ENCODE data around the gene BLOC1S1.

BLOC1S1 gene

DNA sequence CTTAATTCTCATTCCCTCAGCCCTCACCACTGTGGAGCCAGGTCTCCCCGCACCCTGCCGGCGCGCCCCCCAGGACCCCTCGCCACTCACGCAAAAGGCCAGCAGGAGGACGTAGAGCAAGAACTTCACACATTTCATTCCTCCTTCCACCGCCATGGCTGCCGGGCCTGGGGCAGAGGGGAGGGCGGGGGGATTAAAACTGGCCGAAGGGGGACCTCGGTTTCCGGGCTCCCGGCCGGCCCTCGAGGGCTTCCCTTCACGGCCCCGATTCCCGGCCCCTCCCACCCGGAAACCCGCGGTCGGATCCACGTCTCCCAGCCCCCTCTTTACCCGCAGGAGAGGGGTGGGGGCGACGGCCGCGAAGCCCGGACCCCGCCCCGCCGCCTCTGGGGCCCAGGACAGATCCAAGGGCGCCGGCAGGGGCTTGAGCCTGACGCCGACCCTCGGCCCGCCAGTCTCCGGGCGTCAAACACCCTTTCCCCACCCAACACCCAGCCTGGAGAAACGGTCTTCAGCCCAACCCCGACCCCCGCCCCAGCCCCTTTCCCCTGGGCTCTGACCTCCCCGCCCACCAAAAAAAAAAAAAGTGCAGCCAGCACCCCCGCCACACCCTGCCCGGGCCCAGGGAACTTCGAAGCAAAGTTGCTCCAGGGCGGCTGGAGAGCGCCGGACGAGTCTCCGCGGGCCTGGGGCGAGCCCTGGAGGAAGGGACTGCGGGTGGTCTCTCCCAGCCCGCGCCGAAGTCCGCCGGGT, 12.5 kb downstream of the BLOC1S1 start:
- peak; percentile 62 for DNase-seq (ENCODE audit: low spot score)

DNA sequence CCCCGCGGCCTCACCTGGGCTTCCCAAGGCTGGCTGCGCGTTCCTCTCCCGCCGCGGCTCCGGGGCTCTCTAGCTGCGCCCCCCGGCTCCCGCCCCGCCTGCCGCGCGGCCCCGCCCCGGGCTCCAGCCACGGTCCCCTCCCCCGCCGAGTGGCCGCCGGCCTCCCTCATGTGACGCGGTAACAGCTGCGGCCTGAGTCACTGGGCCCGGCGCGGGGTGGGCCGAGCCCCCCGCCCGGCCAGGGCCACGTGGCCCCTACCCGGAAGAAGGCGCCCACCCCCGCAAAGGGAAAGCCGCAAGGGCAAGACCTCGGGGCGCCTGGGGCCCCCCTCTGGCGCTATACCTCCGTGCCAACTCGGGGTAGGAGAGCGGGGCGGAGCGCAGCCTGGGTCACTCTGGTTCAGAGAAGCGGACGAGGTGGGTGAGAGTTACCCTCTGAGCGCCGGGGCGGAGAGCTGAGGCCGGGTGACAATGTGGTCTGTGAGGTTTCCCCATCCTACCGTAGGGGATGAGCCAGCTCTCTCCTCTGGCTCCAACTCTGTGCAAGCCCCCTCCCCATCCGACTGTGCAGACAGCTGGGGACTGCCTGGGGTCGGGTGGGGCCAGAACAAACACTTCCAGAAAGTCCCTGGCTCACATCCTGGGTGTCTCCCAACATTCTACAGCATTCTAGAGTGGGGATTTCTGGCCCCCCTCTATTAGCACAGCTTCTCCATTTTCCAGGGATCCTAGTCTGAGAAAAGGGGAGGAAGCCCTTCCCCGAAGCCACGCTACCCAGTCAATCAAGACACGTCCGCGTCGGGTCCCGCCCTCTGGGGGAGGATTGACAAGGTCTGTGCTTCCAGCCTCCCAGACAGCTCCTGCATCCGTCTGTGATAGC, 13.3 kb downstream of the BLOC1S1 start, which contains the start of gene CD63:
TSS of gene CD63 (minus strand) at position 71 of the 880 bp plus-strand sequence. CDS start 668 bp downstream, outside the sequence.
- DNase-seq (ENCODE audit: low spot score): peak; percentile 87

DNA sequence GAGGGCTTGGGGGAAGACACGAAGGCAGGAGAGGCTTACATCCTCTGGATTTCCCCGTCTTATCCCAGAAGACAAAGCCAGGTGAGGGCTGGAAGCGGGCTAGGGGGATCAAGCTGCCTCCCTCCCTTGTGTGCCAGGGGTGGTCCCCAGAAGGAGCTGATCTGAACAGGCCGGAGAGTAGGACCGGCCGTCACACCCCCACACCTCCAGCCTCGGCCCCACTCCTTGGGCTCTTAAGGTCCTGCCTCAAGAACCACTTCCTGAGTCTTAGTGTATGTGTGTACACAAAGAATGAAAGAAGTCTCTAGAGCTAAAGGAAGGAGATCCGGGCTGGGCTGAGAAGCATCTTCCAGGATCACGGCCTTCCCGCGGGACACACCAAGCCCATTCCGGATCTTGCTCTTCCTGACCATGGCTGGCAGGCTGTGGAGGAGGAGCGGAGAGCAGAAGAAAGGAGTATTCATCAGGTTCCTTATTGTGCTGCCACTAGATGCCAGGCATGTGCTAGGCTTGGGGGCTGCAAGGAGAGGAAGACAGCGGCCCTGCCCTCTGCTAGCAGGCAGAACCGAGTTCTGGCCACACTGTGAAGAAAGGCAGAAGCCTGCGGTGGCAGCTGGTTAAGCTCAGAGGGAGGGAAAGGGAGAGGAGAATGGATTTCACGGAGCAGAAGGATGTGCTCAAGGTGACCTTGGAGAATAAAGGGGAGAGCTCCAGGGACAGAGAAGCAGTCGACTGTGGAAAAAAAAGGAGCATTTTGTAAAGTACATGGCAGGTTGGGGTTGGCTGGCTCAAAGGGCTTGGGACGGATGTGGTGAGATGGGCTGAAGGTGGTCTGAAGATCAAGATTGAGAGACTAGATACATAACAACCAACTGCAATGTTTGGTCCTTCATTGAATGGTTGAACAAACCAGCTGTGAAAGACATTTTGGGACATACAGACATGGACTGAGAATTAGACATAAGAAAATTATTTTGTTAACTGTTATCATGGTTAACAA, 14.3 kb downstream of the BLOC1S1 start:
- DNase-seq (ENCODE audit: low spot score): peak; percentile 65

DNA sequence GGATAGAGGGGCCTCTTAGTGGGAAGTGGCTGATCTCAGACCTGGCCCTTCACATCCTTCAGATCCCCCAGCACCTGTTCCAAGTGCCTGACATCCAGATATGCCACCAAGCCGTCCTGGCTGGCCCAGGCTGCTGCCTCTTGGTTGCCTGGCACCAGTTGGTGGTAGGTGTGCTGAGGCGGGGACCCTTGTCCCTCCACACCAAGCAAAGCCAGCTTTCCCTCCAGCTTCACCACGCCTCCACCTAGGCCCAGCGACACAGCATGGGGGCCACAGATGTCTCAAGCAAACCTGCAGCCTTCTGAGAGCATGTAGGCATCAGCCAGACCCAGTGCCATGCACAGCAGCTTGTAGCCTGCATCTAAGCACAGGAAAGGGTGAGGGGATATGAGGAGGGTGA, 16.4 kb downstream of the BLOC1S1 start:
- no peak for DNase-seq (ENCODE audit: low spot score)

GRCh38 chr12:55733021-55733555, 17.2 kb downstream of the BLOC1S1 start:
- DNase-seq (ENCODE audit: low spot score): no peak

GRCh38 chr12:55733858-55734257, 18.0 kb downstream of the BLOC1S1 start:
- DNase-seq (ENCODE audit: low spot score): no peak

GRCh38 chr12:55734595-55734994, 18.7 kb downstream of the BLOC1S1 start:
- no peak for DNase-seq (ENCODE audit: low spot score)

DNA sequence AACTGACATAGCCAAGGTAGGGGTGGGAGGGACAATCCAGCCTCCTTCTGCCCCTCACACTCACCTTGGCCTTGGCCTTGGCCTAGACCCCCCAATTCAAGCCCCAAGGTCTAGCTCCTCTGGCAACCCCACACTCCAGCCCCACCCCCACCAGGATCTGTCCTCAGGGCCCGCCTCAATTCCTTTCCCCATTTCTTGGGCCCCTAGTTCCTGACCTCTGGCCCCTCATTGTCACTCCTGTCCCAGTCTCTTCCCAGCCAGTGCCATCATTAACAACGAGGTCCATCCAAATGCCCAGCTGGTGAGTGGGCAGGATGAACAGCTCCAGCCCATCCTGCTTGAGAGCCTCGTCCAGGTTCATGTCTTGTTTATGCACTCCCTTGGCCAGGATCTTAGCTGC, 20.2 kb downstream of the BLOC1S1 start:
- DNase-seq (ENCODE audit: low spot score): no peak

DNA sequence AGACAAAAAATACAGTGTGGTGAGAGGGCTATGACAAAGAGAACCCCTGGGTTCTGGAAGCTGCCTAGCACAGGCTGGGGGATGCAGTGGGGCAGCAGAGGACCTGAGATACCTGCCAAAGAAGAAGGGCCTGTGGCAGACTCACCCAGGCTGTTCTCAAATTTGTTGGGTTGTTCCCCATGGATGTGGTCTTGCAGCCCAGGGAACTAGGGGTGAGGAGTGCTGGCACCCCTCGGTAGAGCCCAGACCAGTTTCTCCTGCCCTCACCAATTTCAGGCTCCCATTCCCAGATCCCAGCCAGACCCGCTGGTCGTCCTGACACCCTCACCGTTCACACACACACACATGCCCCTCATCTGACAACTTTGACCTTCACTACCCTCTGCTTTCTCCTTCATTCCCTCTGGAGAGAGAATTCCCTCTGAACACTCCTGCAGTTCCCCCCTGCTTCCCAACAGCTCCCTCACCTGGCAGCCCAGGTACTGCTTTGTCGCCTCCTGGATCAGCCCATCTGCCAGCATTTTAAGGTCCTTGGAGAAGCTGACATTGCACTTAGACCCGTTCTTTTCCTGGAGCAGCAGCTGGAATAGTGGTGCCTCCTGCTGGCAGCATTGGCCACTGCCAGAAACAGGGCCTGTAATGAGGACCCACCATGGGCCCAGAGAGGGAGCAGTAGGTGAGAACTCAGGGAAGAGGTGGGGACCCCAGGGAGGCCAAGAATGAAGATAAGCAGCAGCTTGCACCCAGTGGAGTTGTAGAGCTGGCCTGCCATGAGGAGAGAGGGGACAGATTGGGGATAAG, 21.1 kb downstream of the BLOC1S1 start:
- DNase-seq (ENCODE audit: low spot score): peak; percentile 91

DNA sequence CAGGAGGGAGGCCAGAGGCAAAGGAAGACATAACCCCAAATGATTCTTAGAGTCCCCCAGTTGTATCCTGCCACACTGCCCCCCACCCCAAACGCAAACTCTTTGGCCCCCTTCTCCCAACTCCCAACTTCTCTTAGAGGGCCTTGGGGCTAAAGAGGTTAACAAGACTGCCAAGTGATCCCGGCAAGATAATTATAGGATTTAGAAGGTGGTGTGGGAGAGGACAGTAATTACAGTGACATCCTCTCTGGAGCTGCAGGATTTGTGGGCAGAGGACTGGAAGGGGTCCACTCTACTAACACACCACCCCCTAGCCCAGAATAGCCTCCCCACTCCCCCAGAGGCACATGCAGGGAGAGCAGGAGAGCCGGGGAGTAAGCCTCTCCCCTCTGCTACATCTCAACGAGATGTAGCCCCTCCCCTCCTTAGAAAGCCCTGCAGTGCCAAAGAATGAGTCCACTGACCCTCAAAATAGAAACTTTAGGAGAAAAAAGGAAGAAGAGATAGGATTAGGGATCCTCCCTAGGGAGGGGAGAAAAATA, 21.8 kb downstream of the BLOC1S1 start:
- no peak for DNase-seq (ENCODE audit: low spot score)

- peak; percentile 77 for DNase-seq (ENCODE audit: low spot score)
These were observed 22.5 kb downstream of the BLOC1S1 start for GRCh38 chr12:55738123-55739024.

GRCh38 chr12:55739025-55739378, 23.2 kb downstream of the BLOC1S1 start:
- no peak for DNase-seq (ENCODE audit: low spot score)

DNA sequence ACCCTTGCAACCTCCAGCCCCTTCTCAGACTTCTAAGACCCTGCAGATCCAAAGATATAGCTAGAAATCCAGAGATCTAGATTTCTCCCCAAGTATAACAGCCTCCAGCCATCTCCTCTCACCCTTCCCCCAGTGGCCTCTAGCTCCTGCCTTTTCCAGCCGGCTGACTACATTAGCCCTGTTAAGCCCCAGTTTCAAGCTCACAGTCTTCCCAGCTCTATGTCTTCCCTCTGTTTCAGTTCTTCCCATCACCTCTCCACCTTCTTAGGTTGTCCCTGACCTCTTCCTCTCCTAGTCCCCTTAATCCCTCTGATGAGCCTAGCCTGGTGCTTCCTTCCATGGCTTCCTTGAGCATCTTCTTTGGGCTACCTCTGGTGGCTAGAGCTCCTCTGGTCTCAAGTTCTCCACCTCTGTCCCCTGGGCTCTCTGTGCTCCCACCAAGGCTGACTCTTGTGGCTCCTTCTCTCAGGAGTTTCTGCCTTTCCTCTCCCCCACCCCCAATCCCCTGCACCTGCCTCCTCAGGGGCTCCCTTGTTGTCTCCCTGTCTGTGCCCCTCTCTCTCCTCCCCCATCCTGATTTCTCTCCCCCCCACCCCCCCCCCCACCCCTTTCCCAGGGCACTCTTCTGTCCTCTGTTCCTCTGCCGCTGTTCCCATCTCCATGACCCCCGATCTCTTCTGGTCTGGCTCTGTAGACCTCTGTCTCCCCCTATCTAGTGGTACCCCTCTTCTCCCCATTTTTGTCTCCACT, 26.3 kb downstream of the BLOC1S1 start:
- no peak for DNase-seq (ENCODE audit: low spot score)

DNA sequence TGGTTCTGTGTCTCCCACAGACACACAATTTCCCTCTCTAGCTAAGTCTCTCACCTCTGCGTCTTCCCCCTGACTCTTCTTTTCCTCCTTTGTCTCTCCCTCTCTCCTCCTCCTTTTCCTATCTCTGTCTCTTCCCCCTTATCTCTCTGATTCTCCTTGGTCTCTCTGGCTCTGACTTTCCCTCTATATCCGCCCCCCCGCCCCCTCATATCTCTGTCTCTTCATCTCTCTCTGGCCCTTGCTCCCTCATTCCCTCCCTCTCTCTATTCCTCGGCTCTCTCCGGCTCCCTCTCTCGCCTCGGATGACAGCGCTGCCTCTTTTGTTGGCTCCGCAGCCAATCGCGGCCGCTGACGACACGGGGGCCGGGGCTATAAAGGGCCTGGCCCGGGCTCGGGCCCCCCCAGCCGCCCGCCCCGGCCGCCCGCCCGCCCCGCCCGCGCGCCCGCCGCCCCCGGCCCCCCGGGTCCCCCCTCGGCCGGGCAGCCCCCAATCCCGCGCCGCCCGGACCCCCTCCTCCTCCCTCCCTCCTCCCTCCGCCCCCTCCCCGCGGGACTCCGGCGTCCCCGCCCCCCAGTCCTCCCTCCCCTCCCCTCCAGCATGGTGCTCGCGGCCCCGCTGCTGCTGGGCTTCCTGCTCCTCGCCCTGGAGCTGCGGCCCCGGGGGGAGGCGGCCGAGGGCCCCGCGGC, 27.0 kb downstream of the BLOC1S1 start, which contains the start of gene GDF11:
TSS of gene GDF11 (plus strand) at position 404 of the 687 bp plus-strand sequence. CDS start at position 599, 195 bp downstream.
- DNase-seq (ENCODE audit: low spot score): peak; percentile 64

DNA sequence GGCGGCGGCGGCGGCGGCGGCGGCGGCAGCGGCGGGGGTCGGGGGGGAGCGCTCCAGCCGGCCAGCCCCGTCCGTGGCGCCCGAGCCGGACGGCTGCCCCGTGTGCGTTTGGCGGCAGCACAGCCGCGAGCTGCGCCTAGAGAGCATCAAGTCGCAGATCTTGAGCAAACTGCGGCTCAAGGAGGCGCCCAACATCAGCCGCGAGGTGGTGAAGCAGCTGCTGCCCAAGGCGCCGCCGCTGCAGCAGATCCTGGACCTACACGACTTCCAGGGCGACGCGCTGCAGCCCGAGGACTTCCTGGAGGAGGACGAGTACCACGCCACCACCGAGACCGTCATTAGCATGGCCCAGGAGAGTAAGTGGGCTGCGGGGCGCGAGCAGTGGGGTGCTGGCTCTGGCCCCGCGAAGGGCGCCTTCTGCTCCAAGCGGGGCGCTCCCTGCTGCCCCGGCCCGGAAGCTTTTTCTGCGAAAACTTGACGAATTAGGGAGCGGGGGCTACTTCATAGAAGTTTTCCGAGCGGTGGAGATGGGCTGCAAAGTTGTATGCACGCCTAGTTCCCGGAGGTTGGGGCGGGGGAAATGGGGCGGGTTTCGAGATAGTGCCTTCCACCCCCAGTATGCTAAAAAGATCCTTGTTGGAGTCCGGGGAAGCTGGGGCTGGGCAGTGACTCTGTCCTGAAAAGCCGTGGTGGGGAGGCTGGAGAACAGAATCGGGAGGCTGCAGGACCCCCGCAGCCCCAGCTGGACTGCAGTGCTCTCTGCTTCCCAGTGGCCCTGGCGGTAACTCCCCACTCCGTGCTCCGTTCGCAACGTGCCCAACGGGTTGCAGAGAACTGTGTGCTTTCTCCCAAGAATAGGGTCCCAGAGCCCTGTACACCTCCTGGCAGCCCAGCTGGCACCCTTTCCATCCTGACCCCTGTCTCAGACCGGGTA, 27.8 kb downstream of the BLOC1S1 start:
- DNase-seq (ENCODE audit: low spot score): peak; percentile 60

GRCh38 chr12:55744340-55745030, 28.6 kb downstream of the BLOC1S1 start:
- no peak for DNase-seq (ENCODE audit: low spot score)

Data from SW480 (cell line).